Smooth muscle cell (in vitro differentiated cells): Measurements from ENCODE around the gene CCN5. TPM values are rescaled to one million over a fixed set of nuclear protein-coding genes. Genes with fewer than 3 reads are reported as not detected.

Source experiments
- DNase-seq: peaks from one replicate; lab custom pipeline; 2025; ENCODE audit not compliant: unreplicated experiment; lab: John Stamatoyannopoulos, UW
- H2AFZ ChIP-seq: fragments of 200-600 bp; sonication (generic); 2 replicates; pipeline ENCODE4 v1.6.0; 2016; ENCODE audit warnings: antibody characterized with exemption, low read depth, mild to moderate bottlenecking
- H3F3A ChIP-seq: fragments of 200-600 bp; sonication (generic); 2 replicates; pipeline ENCODE4 v1.6.0; 2017; ENCODE audit warnings: antibody characterized with exemption, low read depth
- H3K27ac ChIP-seq: fragments of 200-600 bp; sonication (generic); 2 replicates; pipeline ENCODE4 v1.5.1; 2016; ENCODE audit warnings: low read depth, mild to moderate bottlenecking
- H3K27me3 ChIP-seq: fragments of 200-600 bp; sonication (generic); 2 replicates; pipeline ENCODE4 v1.6.1; 2016; ENCODE audit warnings: low read depth, mild to moderate bottlenecking
- H3K36me3 ChIP-seq: fragments of 200-600 bp; sonication (generic); 2 replicates; pipeline ENCODE4 v1.5.1; 2016; ENCODE audit warnings: low read depth
- H3K4me1 ChIP-seq: fragments of 200-600 bp; sonication (generic); 2 replicates; pipeline ENCODE4 v1.5.1; 2016; ENCODE audit warnings: low read depth
- H3K4me2 ChIP-seq: fragments of 200-600 bp; sonication (generic); 2 replicates; pipeline ENCODE4 v1.6.0; 2016; ENCODE audit warnings: mild to moderate bottlenecking
- H3K4me3 ChIP-seq: fragments of 200-600 bp; sonication (generic); 2 replicates; pipeline ENCODE4 v1.5.1; 2016; ENCODE audit warnings: mild to moderate bottlenecking
- H3K79me2 ChIP-seq: fragments of 200-600 bp; sonication (generic); 2 replicates; pipeline ENCODE4 v1.6.0; 2016; ENCODE audit warnings: low read depth, mild to moderate bottlenecking
- H3K9ac ChIP-seq: fragments of 200-600 bp; sonication (generic); 2 replicates; pipeline ENCODE4 v1.6.0; 2016; ENCODE audit warnings: low read depth
- H3K9me3 ChIP-seq: fragments of 200-600 bp; sonication (generic); replicated peaks from 2 replicates; pipeline ENCODE4 v1.5.1; 2016; ENCODE audit warnings: low read depth
- H4K20me1 ChIP-seq: fragments of 200-600 bp; sonication (generic); 2 replicates; pipeline ENCODE4 v1.6.0; 2016; ENCODE audit warnings: low read depth
- CTCF ChIP-seq: fragments of 200-600 bp; sonication (generic); IDR thresholded peaks from 2 replicates; pipeline ENCODE4 v1.5.1; 2017; ENCODE audit warnings: borderline replicate concordance, mild to moderate bottlenecking, antibody characterized with exemption; ENCODE audit not compliant: insufficient read depth, poor library complexity, severe bottlenecking
- WGBS: methylation state at CpG from one replicate; pipeline ENCODE4 v1.1.7; 2016; ENCODE audit warnings: low lambda C conversion rate; 5-methylcytosine and 5-hydroxymethylcytosine counted together
- polyA plus RNA-seq: library from polyadenylated mRNA; unstranded; fragments of >200 nt; fragmentation: Nextera tagmentation; extraction: Ambion mirVana; gene quantifications from 2 replicates; pipeline ENCODE4 v1.2.1, GENCODE V29; 2016
- total RNA-seq: library from RNA; depleted of rRNA; stranded (reverse); fragments of >200 nt; gene quantifications from 2 replicates; pipeline ENCODE4 v1.2.3, GENCODE V29; 2014

Gene CCN5
- total and polyA plus RNA-seq, 2 experiments from 2014 or later = not detected

GRCh38 chr20:44739942-44740341 is 24.8 kb downstream of the CCN5 start:
- no peaks in the 10 kb centered on the region for H3K36me3 ChIP-seq
- 79% methylated on average over 2 of the region's 2 CpGs for WGBS

GRCh38 chr20:44742304-44743079 is 27.3 kb downstream of the CCN5 start:
- no peak overlapping the region for H3K4me2 ChIP-seq
- no peaks in the 10 kb centered on the region for H4K20me1 ChIP-seq
- DNase-seq = no peak
- no peak overlapping the region for H3K4me3 ChIP-seq
- H3K36me3 ChIP-seq = no peaks in the 10 kb centered on the region
- no peak overlapping the region for H3K9ac ChIP-seq
- H3K9me3 ChIP-seq = no peaks in the 10 kb centered on the region
- no peak overlapping the region for H2AFZ ChIP-seq
- peaks cover 16% of the 10 kb centered on the region for H3K27me3 ChIP-seq
- TF ChIP-seq CTCF = no peak
- H3F3A ChIP-seq = no peaks in the 10 kb centered on the region
- H3K79me2 ChIP-seq = no peaks in the 10 kb centered on the region
- H3K27ac ChIP-seq = no peak overlapping the region
- WGBS = 87% methylated on average over 14 of the region's 14 CpGs
- peaks cover 3% of the 10 kb centered on the region for H3K4me1 ChIP-seq

More at GRCh38 chr20:44739942-44740341, 24.8 kb downstream of the CCN5 start:
- no peaks in the 10 kb centered on the region for H3K9me3 ChIP-seq
- H4K20me1 ChIP-seq = no peaks in the 10 kb centered on the region
- H3K4me2 ChIP-seq = no peak overlapping the region
- H3K27me3 ChIP-seq = peaks cover 9% of the 10 kb centered on the region
- no peaks in the 10 kb centered on the region for H3K79me2 ChIP-seq
- DNase-seq = no peak
- TF ChIP-seq CTCF = no peak
- no peak overlapping the region for H3K27ac ChIP-seq
- no peaks in the 10 kb centered on the region for H3F3A ChIP-seq
- no peak overlapping the region for H3K9ac ChIP-seq
- H3K4me1 ChIP-seq = no peaks in the 10 kb centered on the region
- no peak overlapping the region for H3K4me3 ChIP-seq
- no peak overlapping the region for H2AFZ ChIP-seq

GRCh38 chr20:44743080-44743701 is 28.0 kb downstream of the CCN5 start:
- WGBS = 79% methylated on average over 7 of the region's 7 CpGs
- no peak overlapping the region for H3K27ac ChIP-seq
- H2AFZ ChIP-seq = no peak overlapping the region
- peaks cover 16% of the 10 kb centered on the region for H3K27me3 ChIP-seq
- no peaks in the 10 kb centered on the region for H4K20me1 ChIP-seq
- no peaks in the 10 kb centered on the region for H3K36me3 ChIP-seq
- DNase-seq = no peak
- no peak overlapping the region for H3K4me2 ChIP-seq
- TF ChIP-seq CTCF = no peak
- H3K4me1 ChIP-seq = peaks cover 3% of the 10 kb centered on the region
- no peak overlapping the region for H3K9ac ChIP-seq
- H3K9me3 ChIP-seq = no peaks in the 10 kb centered on the region
- H3K4me3 ChIP-seq = no peak overlapping the region
- H3F3A ChIP-seq = no peaks in the 10 kb centered on the region
- no peaks in the 10 kb centered on the region for H3K79me2 ChIP-seq
